Astrocyte of the hippocampus (primary cell): ENCODE data around the gene SVIL.

ENCODE experiments used
- DNase-seq: peaks from one replicate; pipeline ENCODE4 v3.0.0; 2011; ENCODE audit warnings: low read depth, low spot score

SVIL gene

GRCh38 chr10:29603223-29603896, 31.4 kb downstream of the SVIL start:
- DNase-seq = no peak

- DNase-seq = peak; percentile 69
Measured at GRCh38 chr10:29600821-29601220, 34.0 kb downstream of the SVIL start.

- DNase-seq = peak; percentile 40
Measured at GRCh38 chr10:29600067-29600466, 34.7 kb downstream of the SVIL start.

- DNase-seq = peak; percentile 72
Measured at GRCh38 chr10:29598851-29599311, 35.9 kb downstream of the SVIL start.

- DNase-seq = no peak
Measured at GRCh38 chr10:29596826-29597225, 37.9 kb downstream of the SVIL start.

- DNase-seq = no peak
Measured at GRCh38 chr10:29596356-29596755, 38.4 kb downstream of the SVIL start.

GRCh38 chr10:29595636-29596225, 39.0 kb downstream of the SVIL start:
- DNase-seq = peak; percentile 49

- no peak for DNase-seq
Measured at GRCh38 chr10:29595146-29595545, 39.6 kb downstream of the SVIL start.

- no peak for DNase-seq
Measured at GRCh38 chr10:29591651-29591968, 43.2 kb downstream of the SVIL start.

GRCh38 chr10:29590915-29591650, 43.7 kb downstream of the SVIL start:
- no peak for DNase-seq

GRCh38 chr10:29588629-29589421, 45.9 kb downstream of the SVIL start:
- DNase-seq = peak; percentile 53

- peak; percentile 76 for DNase-seq
Measured at GRCh38 chr10:29587750-29588628, 46.8 kb downstream of the SVIL start.

GRCh38 chr10:29587102-29587749, 47.5 kb downstream of the SVIL start:
- DNase-seq = peak; percentile 56

- DNase-seq = no peak
Measured at GRCh38 chr10:29586509-29586908, 48.3 kb downstream of the SVIL start.

- peak; percentile 59 for DNase-seq
Measured at GRCh38 chr10:29585488-29585976, 49.2 kb downstream of the SVIL start.

GRCh38 chr10:29584436-29584835, 50.3 kb downstream of the SVIL start:
- DNase-seq = no peak

GRCh38 chr10:29583674-29584073, 51.1 kb downstream of the SVIL start:
- peak; percentile 33 for DNase-seq

GRCh38 chr10:29582769-29583168, 52.0 kb downstream of the SVIL start:
- peak; percentile 70 for DNase-seq

GRCh38 chr10:29579455-29579970, 55.3 kb downstream of the SVIL start:
- DNase-seq = no peak

GRCh38 chr10:29578457-29578856, 56.3 kb downstream of the SVIL start:
- DNase-seq = no peak
